Neural progenitor cell (in vitro differentiated cells): ENCODE results near the gene PLCZ1. TPM values are rescaled to one million over a fixed set of nuclear protein-coding genes. Genes with fewer than 3 reads are reported as not detected.

ENCODE experiments used
- DNase-seq: peaks from one replicate; pipeline ENCODE4 v3.0.0-alpha.2; 2016; ENCODE audit warnings: low spot score
- H2AFZ ChIP-seq: fragments of 200-600 bp; sonication (generic); replicated peaks from 2 replicates; pipeline ENCODE4 v1.6.1; 2016; ENCODE audit warnings: antibody characterized with exemption
- H3F3A ChIP-seq: fragments of 200-600 bp; sonication (generic); 2 replicates; pipeline ENCODE4 v1.6.1; 2016; ENCODE audit warnings: antibody characterized with exemption, low read depth
- H3K27ac ChIP-seq: fragments of 200-600 bp; sonication (generic); 2 replicates; pipeline ENCODE4 v1.5.1; 2016; ENCODE audit warnings: mild to moderate bottlenecking
- H3K27me3 ChIP-seq: fragments of 200-600 bp; sonication (generic); 2 replicates; pipeline ENCODE4 v1.6.1; 2016; ENCODE audit warnings: mild to moderate bottlenecking, moderate library complexity
- H3K36me3 ChIP-seq: fragments of 200-600 bp; sonication (generic); 2 replicates; pipeline ENCODE4 v1.5.1; 2016
- H3K4me1 ChIP-seq: fragments of 200-600 bp; sonication (generic); 2 replicates; pipeline ENCODE4 v1.6.1; 2016; ENCODE audit warnings: mixed run types
- H3K4me2 ChIP-seq: fragments of 200-600 bp; sonication (generic); 2 replicates; pipeline ENCODE4 v1.6.1; 2016
- H3K4me3 ChIP-seq: fragments of 200-600 bp; sonication (generic); 2 replicates; pipeline ENCODE4 v1.5.1; 2016
- H3K79me2 ChIP-seq: fragments of 200-600 bp; sonication (generic); 2 replicates; pipeline ENCODE4 v1.6.1; 2016; ENCODE audit warnings: low read depth
- H3K9ac ChIP-seq: fragments of 200-600 bp; sonication (generic); 2 replicates; pipeline ENCODE4 v1.6.1; 2016
- H3K9me3 ChIP-seq: fragments of 200-600 bp; sonication (generic); 2 replicates; pipeline ENCODE4 v1.5.1; 2016; ENCODE audit warnings: low read depth
- H4K20me1 ChIP-seq: fragments of 200-600 bp; sonication (generic); 2 replicates; pipeline ENCODE4 v1.6.1; 2016; ENCODE audit warnings: low read depth
- H3K27ac Mint-ChIP-seq: 3 replicates; pipeline ENCODE4 v1.8.0; 2021; ENCODE audit warnings: mixed read lengths
- H3K27me3 Mint-ChIP-seq: 2 replicates; pipeline ENCODE4 v1.8.0; 2022; ENCODE audit warnings: low read depth, mild to moderate bottlenecking, inconsistent platforms, moderate library complexity, mixed read lengths; ENCODE audit not compliant: insufficient read depth
- H3K36me3 Mint-ChIP-seq: 3 replicates; pipeline ENCODE4 v1.8.0; 2021; ENCODE audit warnings: mixed read lengths
- H3K4me1 Mint-ChIP-seq: 3 replicates; pipeline ENCODE4 v1.8.0; 2021; ENCODE audit warnings: mixed read lengths
- H3K4me3 Mint-ChIP-seq: 3 replicates; pipeline ENCODE4 v1.8.0; 2021; ENCODE audit warnings: mild to moderate bottlenecking, moderate library complexity, mixed read lengths
- H3K9me3 Mint-ChIP-seq: 3 replicates; pipeline ENCODE4 v1.8.0; 2020; ENCODE audit warnings: mixed read lengths
- EZH2 ChIP-seq: fragments of 200-600 bp; sonication (generic); IDR thresholded peaks from 2 replicates; pipeline ENCODE4 v1.6.1; 2017; ENCODE audit warnings: antibody characterized with exemption, mild to moderate bottlenecking, moderate library complexity
- EZH2phosphoT487 ChIP-seq: fragments of 200-600 bp; sonication (generic); IDR thresholded peaks from 2 replicates; pipeline ENCODE4 v1.6.1; 2017; ENCODE audit warnings: antibody characterized with exemption
- total RNA-seq: library from RNA; depleted of rRNA; stranded (reverse); fragments of >200 nt; gene quantifications from 2 replicates; pipeline ENCODE4 v1.2.3, GENCODE V29; 2015; ENCODE audit warnings: low replicate concordance
- TF ChIP-seq, protein P1 (sequence below): fragments of 200-600 bp; sonication (generic); IDR thresholded peaks from 2 replicates; pipeline ENCODE4 v1.5.1; 2017; ENCODE audit warnings: antibody characterized with exemption, mild to moderate bottlenecking

Gene PLCZ1
- total RNA-seq, 1 donor from 2014 or later = not detected

DNA sequence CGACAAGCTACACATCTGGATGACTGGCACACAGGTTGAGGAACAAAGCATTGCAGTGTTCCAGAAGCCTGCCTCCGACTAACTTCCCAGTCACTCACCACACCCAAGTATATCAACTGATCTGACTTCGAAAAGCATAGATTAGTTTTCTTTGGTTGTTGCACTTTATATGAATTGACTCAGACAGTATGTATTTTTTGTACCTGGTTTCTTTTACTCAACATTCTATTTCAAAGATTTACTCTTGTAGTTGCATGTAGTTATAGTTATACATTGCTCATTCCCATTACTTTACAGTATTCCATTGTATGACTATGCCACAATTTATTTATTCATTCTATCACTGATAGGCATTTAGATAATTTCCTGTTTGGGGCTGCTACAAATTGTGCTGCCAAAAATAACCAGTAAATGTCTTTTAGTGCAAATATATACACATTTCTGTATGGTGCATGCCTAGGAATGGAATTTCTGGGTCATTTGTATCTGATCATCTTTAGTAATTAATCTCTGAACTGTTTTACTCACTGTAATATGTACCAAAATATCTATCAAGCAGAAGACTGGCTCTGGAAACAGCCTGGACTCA, 17.8 kb downstream of the PLCZ1 start:
- Mint-ChIP-seq H3K27ac (no peak overlapping the region), H3K4me1 (no peaks in the 10 kb centered on the region), H3K4me3 (no peak overlapping the region), H3K27me3 (no peaks in the 10 kb centered on the region), H3K36me3 (no peaks in the 10 kb centered on the region), H3K9me3 (peaks cover 5% of the 10 kb centered on the region)
- DNase-seq = no peak
- Histone ChIP-seq H3K79me2 (no peaks in the 10 kb centered on the region), H3K9ac (no peak overlapping the region), H3K9me3 (no peaks in the 10 kb centered on the region), H3K36me3 (no peaks in the 10 kb centered on the region), H3F3A (no peaks in the 10 kb centered on the region), H3K27me3 (no peaks in the 10 kb centered on the region), H3K4me2 (no peak overlapping the region), H3K27ac (no peak overlapping the region), H3K4me1 (no peaks in the 10 kb centered on the region), H4K20me1 (no peaks in the 10 kb centered on the region), H3K4me3 (no peak overlapping the region), H2AFZ (no peak overlapping the region)
- TF ChIP-seq EZH2phosphoT487 (no peak), EZH2 (no peak)
- TF ChIP-seq, protein P1, sequence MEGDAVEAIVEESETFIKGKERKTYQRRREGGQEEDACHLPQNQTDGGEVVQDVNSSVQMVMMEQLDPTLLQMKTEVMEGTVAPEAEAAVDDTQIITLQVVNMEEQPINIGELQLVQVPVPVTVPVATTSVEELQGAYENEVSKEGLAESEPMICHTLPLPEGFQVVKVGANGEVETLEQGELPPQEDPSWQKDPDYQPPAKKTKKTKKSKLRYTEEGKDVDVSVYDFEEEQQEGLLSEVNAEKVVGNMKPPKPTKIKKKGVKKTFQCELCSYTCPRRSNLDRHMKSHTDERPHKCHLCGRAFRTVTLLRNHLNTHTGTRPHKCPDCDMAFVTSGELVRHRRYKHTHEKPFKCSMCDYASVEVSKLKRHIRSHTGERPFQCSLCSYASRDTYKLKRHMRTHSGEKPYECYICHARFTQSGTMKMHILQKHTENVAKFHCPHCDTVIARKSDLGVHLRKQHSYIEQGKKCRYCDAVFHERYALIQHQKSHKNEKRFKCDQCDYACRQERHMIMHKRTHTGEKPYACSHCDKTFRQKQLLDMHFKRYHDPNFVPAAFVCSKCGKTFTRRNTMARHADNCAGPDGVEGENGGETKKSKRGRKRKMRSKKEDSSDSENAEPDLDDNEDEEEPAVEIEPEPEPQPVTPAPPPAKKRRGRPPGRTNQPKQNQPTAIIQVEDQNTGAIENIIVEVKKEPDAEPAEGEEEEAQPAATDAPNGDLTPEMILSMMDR = no peak

DNA sequence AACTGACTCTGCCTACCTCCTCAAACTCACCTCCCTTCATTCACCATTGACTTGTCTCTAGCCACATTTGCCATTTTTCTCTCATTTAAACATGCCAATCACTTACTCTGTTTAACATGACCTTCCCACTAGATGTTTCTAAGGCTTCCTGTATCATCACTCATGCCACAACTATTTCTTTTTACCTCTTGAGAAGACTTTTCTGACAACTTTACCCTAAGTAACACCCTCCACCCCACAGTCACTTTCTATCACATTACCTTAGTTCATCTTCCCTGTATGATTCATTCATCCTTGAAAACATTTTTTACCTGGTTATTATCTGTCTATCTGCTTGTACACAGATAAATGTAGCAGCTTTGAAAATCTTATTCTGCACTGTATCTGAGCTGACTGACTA, 19.4 kb downstream of the PLCZ1 start:
- no peaks in the 10 kb centered on the region for H3K36me3 ChIP-seq
- H3K9me3 ChIP-seq = no peaks in the 10 kb centered on the region
- no peaks in the 10 kb centered on the region for H4K20me1 ChIP-seq
- no peak overlapping the region for H3K4me3 ChIP-seq
- H3K4me3 Mint-ChIP-seq = no peak overlapping the region
- no peak overlapping the region for H3K27ac ChIP-seq
- H3K27ac Mint-ChIP-seq = no peak overlapping the region
- no peak overlapping the region for H3K9ac ChIP-seq
- no peaks in the 10 kb centered on the region for H3K36me3 Mint-ChIP-seq
- H3K27me3 ChIP-seq = no peaks in the 10 kb centered on the region
- H3K4me2 ChIP-seq = no peak overlapping the region
- H2AFZ ChIP-seq = no peak overlapping the region
- no peaks in the 10 kb centered on the region for H3K27me3 Mint-ChIP-seq
- no peak for DNase-seq
- no peaks in the 10 kb centered on the region for H3F3A ChIP-seq
- no peaks in the 10 kb centered on the region for H3K4me1 ChIP-seq
- no peaks in the 10 kb centered on the region for H3K4me1 Mint-ChIP-seq
- TF ChIP-seq EZH2phosphoT487 (no peak), EZH2 (no peak)
- TF ChIP-seq, protein P1 = no peak
- no peaks in the 10 kb centered on the region for H3K79me2 ChIP-seq
- peaks cover 5% of the 10 kb centered on the region for H3K9me3 Mint-ChIP-seq

DNA sequence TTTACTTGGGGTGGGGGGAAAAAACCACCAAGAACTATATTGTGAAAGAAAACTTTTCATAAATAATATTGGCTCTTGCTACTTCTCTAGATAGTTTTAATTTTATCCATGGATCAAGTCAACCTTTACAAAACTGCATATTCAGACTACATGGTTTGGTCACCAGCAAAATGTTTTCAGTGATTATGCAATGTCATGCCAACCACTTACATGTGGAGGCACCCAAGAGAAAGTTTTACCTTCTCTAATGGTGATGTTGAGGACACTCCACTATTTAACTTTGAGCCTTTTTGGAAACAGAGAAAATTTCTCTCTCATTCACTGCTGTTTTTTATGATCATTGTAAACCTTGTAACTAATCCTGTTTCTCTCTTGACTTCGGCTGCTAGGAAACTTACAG, 21.6 kb downstream of the PLCZ1 start:
- Mint-ChIP-seq H3K9me3 (peaks cover 5% of the 10 kb centered on the region), H3K27me3 (no peaks in the 10 kb centered on the region), H3K4me1 (no peaks in the 10 kb centered on the region), H3K27ac (no peak overlapping the region), H3K36me3 (no peaks in the 10 kb centered on the region), H3K4me3 (no peak overlapping the region)
- Histone ChIP-seq H3K4me2 (no peak overlapping the region), H3K27me3 (no peaks in the 10 kb centered on the region), H2AFZ (no peak overlapping the region), H3K9me3 (no peaks in the 10 kb centered on the region), H3K27ac (no peak overlapping the region), H3K4me1 (no peaks in the 10 kb centered on the region), H3K9ac (no peak overlapping the region), H3F3A (no peaks in the 10 kb centered on the region), H3K79me2 (no peaks in the 10 kb centered on the region), H4K20me1 (no peaks in the 10 kb centered on the region), H3K36me3 (no peaks in the 10 kb centered on the region), H3K4me3 (no peak overlapping the region)
- TF ChIP-seq, protein P1 = no peak
- no peak for TF ChIP-seq EZH2phosphoT487
- TF ChIP-seq EZH2 = no peak
- DNase-seq = no peak
